ENCODE data around the gene KIF13A.
"Not testable (repeated sequence)": the region's sequence is repeated elsewhere in the genome, so short reads cannot be mapped to it uniquely, and the experiment has no call there.

Gene KIF13A

GRCh38 chr6:17998442-17998841, 11.0 kb upstream of the KIF13A start:
- no peak for DNase-seq (ENCODE audit: low read depth in 2 of 2)

- no peak for DNase-seq (ENCODE audit: low read depth in 2 of 2)
Measured at GRCh38 chr6:17998003-17998402, 10.6 kb upstream of the KIF13A start.

GRCh38 chr6:17995414-17995813, 8.0 kb upstream of the KIF13A start:
- no peak for DNase-seq (ENCODE audit: low read depth in 2 of 2)

GRCh38 chr6:17994019-17994418, 6.6 kb upstream of the KIF13A start:
- no peak for DNase-seq (ENCODE audit: low read depth in 2 of 2)

- no peak for DNase-seq (ENCODE audit: low read depth in 2 of 2)
Measured at GRCh38 chr6:17988422-17988944, 1.0 kb upstream of the KIF13A start.

GRCh38 chr6:17987697-17988421, 424 bp upstream of the KIF13A start:
- peak in 1 of 2 donors; percentile 22 for DNase-seq (ENCODE audit: low read depth in 2 of 2)

- DNase-seq (ENCODE audit: low read depth in 2 of 2) = no peak
Measured at GRCh38 chr6:17986656-17987446, 584 bp downstream of the KIF13A start.

GRCh38 chr6:17985934-17986655, 1.3 kb downstream of the KIF13A start:
- DNase-seq (ENCODE audit: low read depth in 2 of 2) = no peak

GRCh38 chr6:17984812-17985670, 2.4 kb downstream of the KIF13A start:
- DNase-seq (ENCODE audit: low read depth in 2 of 2) = no peak

GRCh38 chr6:17984399-17984798, 3.0 kb downstream of the KIF13A start:
- no peak for DNase-seq (ENCODE audit: low read depth in 2 of 2)

- DNase-seq (ENCODE audit: low read depth in 2 of 2) = no peak
Measured at GRCh38 chr6:17983730-17984129, 3.7 kb downstream of the KIF13A start.

GRCh38 chr6:17980329-17980728, 7.1 kb downstream of the KIF13A start:
- DNase-seq (ENCODE audit: low read depth in 2 of 2) = no peak

- no peak for DNase-seq (ENCODE audit: low read depth in 2 of 2)
Measured at GRCh38 chr6:17979479-17979878, 8.0 kb downstream of the KIF13A start.

- not testable (repeated sequence) for DNase-seq (ENCODE audit: low read depth in 2 of 2)
Measured at GRCh38 chr6:17976258-17976657, 11.2 kb downstream of the KIF13A start.

GRCh38 chr6:17974570-17975368, 12.7 kb downstream of the KIF13A start:
- DNase-seq (ENCODE audit: low read depth in 2 of 2) = no peak

GRCh38 chr6:17972978-17973622, 14.3 kb downstream of the KIF13A start:
- no peak for DNase-seq (ENCODE audit: low read depth in 2 of 2)

- DNase-seq (ENCODE audit: low read depth in 2 of 2) = no peak
Measured at GRCh38 chr6:17972074-17972952, 15.1 kb downstream of the KIF13A start.

- DNase-seq (ENCODE audit: low read depth in 2 of 2) = no peak
Measured at GRCh38 chr6:17971128-17972073, 16.0 kb downstream of the KIF13A start.

All from stimulated activated CD4-positive, alpha-beta T cell treated with anti-CD3 and anti-CD28 coated beads, Interleukin-1b, Interleukin-23, amount 100 ng/mL, for 4 hours (primary cell).